OCI-LY1 (cell line): ENCODE results near the gene TRIP10.

Source experiments
- CTCF ChIP-seq: fragments of 200-600 bp; sonication (generic), shearing (Covaris generic); IDR thresholded peaks from 2 replicates; pipeline ENCODE4 v1.5.1; 2017; ENCODE audit warnings: mild to moderate bottlenecking, antibody characterized with exemption, low read length, moderate library complexity, mixed read lengths
- EZH2 ChIP-seq: fragments of 200-600 bp; sonication (generic), shearing (Covaris generic); IDR thresholded peaks from 2 replicates; pipeline ENCODE4 v1.8.0; 2017; ENCODE audit warnings: borderline replicate concordance, mixed run types, mild to moderate bottlenecking, antibody characterized with exemption, low read length, moderate library complexity, mixed read lengths

GRCh38 chr19:6753178-6754031 is 13.9 kb downstream of the TRIP10 start:
- TF ChIP-seq CTCF (peak; percentile 67), EZH2 (no peak)
